Breast epithelium (tissue), 4 donors: ENCODE data around the gene RSBN1L. TPM values are rescaled to one million over a fixed set of nuclear protein-coding genes. Genes with fewer than 3 reads are reported as not detected.

Experiments
- DNase-seq, 2 donors: peaks; one replicate each; pipeline ENCODE4 v3.0.0-alpha.2; 2019; ENCODE audit warnings: low spot score in 2 of 2
- H3K27ac ChIP-seq, 2 donors: fragments of 200-600 bp; sonication (generic) in 1 of 2; one replicate each; pipeline ENCODE4 v1.5.1; 2016 to 2019; ENCODE audit warnings: mild to moderate bottlenecking in 1 of 2
- H3K27me3 ChIP-seq, 2 donors: fragments of 200-600 bp; sonication (generic) in 1 of 2; one replicate each; pipeline versions ENCODE4 v1.5.1 to v1.6.0; 2017 to 2019; ENCODE audit warnings: control low read depth in 1 of 2, mild to moderate bottlenecking in 1 of 2
- H3K36me3 ChIP-seq: fragments of 200-600 bp; one replicate; pipeline ENCODE4 v1.5.1; 2019
- H3K4me1 ChIP-seq, 2 donors: fragments of 200-600 bp; sonication (generic); one replicate each; pipeline ENCODE4 v1.5.1; 2016 to 2019; ENCODE audit warnings: control low read depth in 1 of 2
- H3K4me3 ChIP-seq, 3 donors: fragments of 200-600 bp; sonication (generic); 1 replicate in 2 of 3; 2 replicates in 1 of 3; pipeline ENCODE4 v1.5.1; 2016 to 2019; ENCODE audit warnings: mild to moderate bottlenecking in 3 of 3, moderate library complexity in 2 of 3
- H3K9me3 ChIP-seq, 2 donors: fragments of 200-600 bp; sonication (generic) in 1 of 2; one replicate each; pipeline ENCODE4 v1.5.1; 2016 to 2019; ENCODE audit warnings: control low read depth in 1 of 2
- CTCF ChIP-seq, 3 donors: fragments of 450-650 bp; IDR thresholded peaks; one replicate each; pipeline ENCODE4 v1.5.1; 2016 to 2017; ENCODE audit warnings: antibody characterized with exemption in 3 of 3, mild to moderate bottlenecking in 3 of 3, moderate library complexity in 3 of 3
- POLR2A ChIP-seq: fragments of 450-650 bp; IDR thresholded peaks from one replicate; pipeline ENCODE4 v1.6.1; 2016; ENCODE audit warnings: antibody characterized with exemption, mild to moderate bottlenecking, moderate library complexity
- POLR2AphosphoS5 ChIP-seq, 3 donors: sonication (generic); formaldehyde crosslinking; IDR thresholded peaks; one replicate each; pipeline ENCODE4 v1.6.1; 2017; ENCODE audit warnings: antibody characterized with exemption in 3 of 3
- intact Hi-C: fragments of 100-400 bp; cut with DNase I; formaldehyde crosslinking; loops from one replicate; pipeline ENCODE4 v1.15.1; 2023; ENCODE audit warnings: low total_unique reads
- total RNA-seq, 3 donors: library from RNA; depleted of rRNA; stranded (reverse); fragments of >200 nt; gene quantifications; one replicate each; pipeline ENCODE4 v1.1.0, GENCODE V29; 2016

Gene RSBN1L
- total RNA-seq, 3 donors from 2014 or later = 13.9 to 34.5 (median 29.8) TPM

DNA sequence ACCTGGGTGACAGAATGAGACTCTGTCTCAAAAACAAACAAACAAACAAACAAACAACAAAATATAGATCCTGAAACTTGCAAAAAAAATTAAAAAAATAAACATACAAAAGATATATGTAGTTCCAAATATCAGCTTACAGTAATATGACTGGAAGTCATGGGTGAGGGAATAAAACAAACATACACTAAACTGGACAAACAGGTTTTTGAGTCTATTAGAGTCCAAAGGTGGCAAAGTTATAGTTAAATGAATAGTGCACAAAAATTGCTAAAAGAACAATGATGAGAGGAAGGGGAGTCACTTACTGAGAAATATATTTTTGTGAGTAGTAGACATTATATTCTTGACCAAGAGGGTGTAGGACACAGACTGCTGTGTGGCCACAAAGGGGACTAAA, 16.7 kb upstream of the RSBN1L start:
- no peak for DNase-seq
- H3K9me3 ChIP-seq = no peaks in the 10 kb centered on the region
- no peaks in the 10 kb centered on the region for H3K4me1 ChIP-seq
- H3K36me3 ChIP-seq = no peaks in the 10 kb centered on the region
- intact Hi-C loops = no loop called here
- peak overlapping the region; percentile 41 to 58 for H3K27ac ChIP-seq
- no peaks in the 10 kb centered on the region for H3K27me3 ChIP-seq
- H3K4me3 ChIP-seq = no peak overlapping the region
- TF ChIP-seq CTCF (IDR thresholded peaks at IDR 0.05) (no peak), POLR2AphosphoS5 (IDR thresholded peaks at IDR 0.05) (no peak), POLR2A (no peak)

DNA sequence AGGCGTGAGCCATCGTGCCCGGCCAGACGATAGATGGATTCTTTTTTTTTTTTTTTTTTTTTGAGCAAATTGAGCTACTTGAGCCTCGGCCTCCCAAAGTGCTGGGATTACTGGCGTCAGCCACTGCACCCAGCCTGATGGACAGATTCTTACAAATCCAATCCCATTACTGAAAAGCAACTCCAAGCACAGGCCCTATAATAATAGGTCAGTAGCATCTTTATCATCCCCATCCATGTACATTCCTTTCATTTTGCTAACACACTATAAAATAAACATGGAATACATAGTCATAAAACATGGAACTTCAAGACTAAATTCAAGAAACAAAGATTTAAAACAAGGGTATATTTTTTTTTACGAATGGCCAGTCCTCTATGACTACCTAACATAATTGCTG, 16.0 kb upstream of the RSBN1L start:
- Histone ChIP-seq H3K9me3 (no peaks in the 10 kb centered on the region), H3K4me3 (no peak overlapping the region), H3K27me3 (no peaks in the 10 kb centered on the region), H3K27ac (no peak overlapping the region), H3K36me3 (no peaks in the 10 kb centered on the region), H3K4me1 (no peaks in the 10 kb centered on the region)
- intact Hi-C loops = no loop called here
- TF ChIP-seq POLR2AphosphoS5 (IDR thresholded peaks at IDR 0.05) = no peak
- TF ChIP-seq POLR2A = no peak
- no peak for TF ChIP-seq CTCF (IDR thresholded peaks at IDR 0.05)
- no peak for DNase-seq

DNA sequence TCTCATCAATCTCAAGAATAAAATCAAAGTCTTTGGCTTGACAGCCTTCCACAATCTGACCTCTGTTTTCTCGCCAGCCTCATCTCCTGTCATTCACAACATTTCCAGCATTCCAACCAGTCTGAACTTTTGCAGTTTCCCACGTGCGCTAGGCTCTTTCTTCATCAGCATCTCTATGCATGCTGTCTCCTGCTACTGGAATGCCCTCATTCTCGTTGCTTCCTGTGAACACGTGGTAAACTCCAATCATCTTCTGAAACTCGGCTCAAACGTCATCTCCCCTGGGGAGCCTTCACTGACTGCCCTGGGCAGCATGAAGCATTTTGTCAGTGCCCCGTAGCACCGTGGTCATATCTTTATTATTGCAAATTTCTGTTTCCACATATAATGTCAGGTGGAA, 12.2 kb upstream of the RSBN1L start:
- no peak for DNase-seq
- peak overlapping the region; percentile 10 to 86 for H3K27ac ChIP-seq

DNA sequence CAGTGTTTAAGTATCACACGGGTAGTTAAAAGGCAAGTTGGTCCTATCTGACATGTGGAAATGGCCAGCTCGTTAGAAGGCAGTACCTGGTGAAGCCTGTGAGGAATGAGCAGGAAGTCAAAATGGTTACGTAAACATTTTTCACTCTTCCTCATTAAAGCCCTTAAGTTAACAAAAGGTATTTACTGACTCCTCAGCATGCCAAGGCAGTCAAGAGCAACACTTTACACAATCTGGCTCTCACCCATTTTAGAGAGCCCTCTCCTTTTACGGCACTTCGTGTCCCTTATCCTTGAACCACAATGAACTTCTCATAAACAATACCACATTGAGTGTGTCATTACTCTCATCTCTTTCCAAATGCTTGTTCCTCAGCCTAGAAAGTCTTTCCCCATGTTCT, 11.0 kb upstream of the RSBN1L start:
- intact Hi-C loops = no loop called here

More for the DNA sequence above, 12.2 kb upstream of the RSBN1L start:
- H3K4me3 ChIP-seq = no peak overlapping the region
- no peaks in the 10 kb centered on the region for H3K36me3 ChIP-seq
- H3K9me3 ChIP-seq = no peaks in the 10 kb centered on the region
- intact Hi-C loops = no loop called here
- no peaks in the 10 kb centered on the region for H3K27me3 ChIP-seq
- H3K4me1 ChIP-seq = peaks cover 0 to 7% of the 10 kb centered on the region in 2 donors
- no peak for TF ChIP-seq POLR2A
- no peak for TF ChIP-seq CTCF (IDR thresholded peaks at IDR 0.05)
- TF ChIP-seq POLR2AphosphoS5 (IDR thresholded peaks at IDR 0.05) = peak in 2 of 3 donors; percentile 19 to 42

More for the DNA sequence above, 11.0 kb upstream of the RSBN1L start:
- Histone ChIP-seq H3K4me3 (no peak overlapping the region), H3K9me3 (no peaks in the 10 kb centered on the region), H3K27ac (peak overlapping the region; percentile 73 to 86), H3K4me1 (peaks cover 0 to 7% of the 10 kb centered on the region in 2 donors), H3K36me3 (no peaks in the 10 kb centered on the region), H3K27me3 (no peaks in the 10 kb centered on the region)
- peak in 1 of 2 donors; percentile 51 for DNase-seq
- TF ChIP-seq POLR2A (no peak), CTCF (IDR thresholded peaks at IDR 0.05) (peak; percentile 23 to 49 (median 46)), POLR2AphosphoS5 (IDR thresholded peaks at IDR 0.05) (peak in 2 of 3 donors; percentile 50 to 75)
